ENCODE measurements around the gene ATG4A.

- TF ChIP-seq CTCF (IDR thresholded peaks at IDR 0.05; ENCODE audit: control extremely low read depth in 1 of 3, insufficient read depth in 1 of 3, low read depth in 1 of 3, low read length in 3 of 3) (no peak), TBP (IDR thresholded peaks at IDR 0.05; ENCODE audit: low read depth, low read length) (no peak), ZNF274 (IDR thresholded peaks at IDR 0.05; ENCODE audit: borderline replicate concordance, extremely low read depth, low read length) (no peak), EZH2 (IDR thresholded peaks at IDR 0.05; ENCODE audit: low read depth, low read length, severe bottlenecking) (no peak), POLR2A (IDR thresholded peaks at IDR 0.05; ENCODE audit: control extremely low read depth in 1 of 2, low read depth in 2 of 2, low read length in 2 of 2) (no peak), PHF8 (conservative IDR thresholded peaks at IDR 0.05; ENCODE audit: low read depth, low read length) (no peak), SIN3A (conservative IDR thresholded peaks at IDR 0.05 in 1 of 2, IDR thresholded peaks at IDR 0.05 in 1 of 2; ENCODE audit: low read depth in 1 of 2, low read length in 2 of 2) (no peak), HDAC6 (IDR thresholded peaks at IDR 0.05; ENCODE audit: low read depth, low read length) (no peak), GABPA (IDR thresholded peaks at IDR 0.05; ENCODE audit: borderline replicate concordance, insufficient read depth, low read length) (no peak), RNF2 (IDR thresholded peaks at IDR 0.05; ENCODE audit: borderline replicate concordance, low read depth, low read length, missing control alignments, poor library complexity, severe bottlenecking) (no peak), TAF1 (IDR thresholded peaks at IDR 0.05; ENCODE audit: low read depth, low read length) (no peak), KDM1A (IDR thresholded peaks at IDR 0.05; ENCODE audit: borderline replicate concordance, low read length) (no peak), BRCA1 (IDR thresholded peaks at IDR 0.05; ENCODE audit: low read depth, low read length) (no peak)
- TF ChIP-seq, protein P1, sequence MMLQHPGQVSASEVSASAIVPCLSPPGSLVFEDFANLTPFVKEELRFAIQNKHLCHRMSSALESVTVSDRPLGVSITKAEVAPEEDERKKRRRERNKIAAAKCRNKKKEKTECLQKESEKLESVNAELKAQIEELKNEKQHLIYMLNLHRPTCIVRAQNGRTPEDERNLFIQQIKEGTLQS (IDR thresholded peaks at IDR 0.05; ENCODE audit: insufficient read depth, low read depth, low read length), result no peak
Measured at GRCh38 chrX:108097380-108097779, 5.8 kb downstream of the ATG4A start.

Data from H1 (cell line).